HEK293 (cell line): Measurements from ENCODE around the gene GNLY.

Source experiments
- ZNF423 ChIP-seq: fragments of 450-650 bp; formaldehyde crosslinking; IDR thresholded peaks from 2 replicates; pipeline ENCODE4 v1.5.1; 2016; ENCODE audit warnings: missing biosample characterization, missing genetic modification characterization
- ZNF670 ChIP-seq: fragments of 450-650 bp; formaldehyde crosslinking; IDR thresholded peaks from 2 replicates; pipeline ENCODE4 v1.5.1; 2016; ENCODE audit warnings: missing biosample characterization, missing genetic modification characterization, low read depth

DNA sequence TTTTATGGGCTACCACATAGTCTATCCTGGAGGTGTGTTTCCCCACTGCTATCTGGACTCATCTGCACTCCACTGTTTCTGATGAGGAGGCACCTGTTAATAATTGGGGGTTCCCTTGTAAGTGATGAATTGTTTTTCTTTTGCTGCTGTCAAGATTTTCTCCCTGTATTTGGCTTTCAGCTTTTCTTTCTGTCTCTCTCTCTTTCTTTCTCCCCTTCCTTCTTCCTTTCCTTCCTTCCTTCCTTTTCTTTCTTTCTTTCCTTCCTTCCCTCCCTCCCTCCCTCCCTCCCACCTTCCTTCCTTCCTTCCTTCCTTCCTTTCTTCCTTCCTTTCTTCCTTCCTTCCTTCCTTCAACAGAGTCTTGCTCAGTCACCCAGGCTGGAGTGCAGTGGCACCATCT is 9.2 kb downstream of the GNLY start:
- TF ChIP-seq ZNF423, result no peak
- no peak for TF ChIP-seq ZNF670
